ENCODE results near the gene GCC1. TPM values are rescaled to one million over a fixed set of nuclear protein-coding genes. Genes with fewer than 3 reads are reported as not detected.
"Not testable (repeated sequence)": the region's sequence is repeated elsewhere in the genome, so short reads cannot be mapped to it uniquely, and the experiment has no call there.

GCC1 gene
- polyA plus RNA-seq, 1 donor: 13.1 TPM

DNA sequence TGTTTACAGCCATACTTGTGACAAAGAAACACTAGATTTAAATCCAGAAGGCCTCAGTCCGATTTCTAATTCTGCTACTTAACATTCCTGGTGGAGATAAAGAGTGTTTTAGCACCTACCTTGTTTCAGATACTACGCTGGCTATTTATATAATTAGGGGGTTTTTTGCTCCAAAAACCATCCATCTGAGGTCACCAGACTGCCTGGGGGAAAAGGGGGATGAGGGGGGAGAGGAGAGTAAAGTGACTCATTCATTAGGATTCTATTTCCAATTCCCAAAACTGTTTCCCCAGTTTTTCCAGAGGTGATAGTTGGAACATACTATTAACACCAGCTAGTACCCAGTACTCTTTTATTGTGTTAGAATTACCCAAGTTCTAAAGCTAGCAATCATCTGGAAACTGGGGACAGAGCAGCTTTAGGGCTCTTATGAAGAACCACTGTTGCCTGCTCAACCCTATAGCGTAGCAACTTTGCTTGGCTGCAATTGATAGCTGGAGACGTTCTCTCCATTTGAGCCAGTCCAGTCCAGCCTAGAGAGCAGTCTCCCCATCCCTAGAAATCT lies 6.6 kb downstream of the GCC1 start:
- H3K27me3 ChIP-seq (ENCODE audit: control insufficient read depth, insufficient read depth, low read length): no peaks in the 10 kb centered on the region
- no peaks in the 10 kb centered on the region for H3K9me3 ChIP-seq (ENCODE audit: control insufficient read depth, low read depth, low read length)
- no peak overlapping the region for H3K4me3 ChIP-seq (ENCODE audit: low read length)
- DNase-seq: no peak
- peaks cover 2% of the 10 kb centered on the region for H3K4me1 ChIP-seq (ENCODE audit: control insufficient read depth, insufficient read depth, low read length)
- 100% methylated on average over 2 of the region's 4 CpGs for WGBS (ENCODE audit: insufficient coverage, low lambda C conversion rate)
- H3K36me3 ChIP-seq (ENCODE audit: control insufficient read depth, insufficient read depth, low read length): peaks cover 42% of the 10 kb centered on the region
- no peak overlapping the region for H3K27ac ChIP-seq (ENCODE audit: low read length)

GRCh38 chr7:127578036-127578684 lies 7.2 kb downstream of the GCC1 start:
- H3K36me3 ChIP-seq (ENCODE audit: control insufficient read depth, insufficient read depth, low read length): peaks cover 39% of the 10 kb centered on the region
- H3K4me1 ChIP-seq (ENCODE audit: control insufficient read depth, insufficient read depth, low read length): no peaks in the 10 kb centered on the region
- H3K27me3 ChIP-seq (ENCODE audit: control insufficient read depth, insufficient read depth, low read length): no peaks in the 10 kb centered on the region
- no peaks in the 10 kb centered on the region for H3K9me3 ChIP-seq (ENCODE audit: control insufficient read depth, low read depth, low read length)
- H3K4me3 ChIP-seq (ENCODE audit: low read length): no peak overlapping the region
- 80% methylated on average over 1 of the region's 5 CpGs for WGBS (ENCODE audit: insufficient coverage, low lambda C conversion rate)
- no peak overlapping the region for H3K27ac ChIP-seq (ENCODE audit: low read length)
- no peak for DNase-seq

GRCh38 chr7:127571741-127572505 lies 13.5 kb downstream of the GCC1 start:
- no CpG with 5 or more reads among the region's 3 CpGs for whole genome bisulfite sequencing (ENCODE audit: insufficient coverage, low lambda C conversion rate)
- H3K4me1 ChIP-seq (ENCODE audit: control insufficient read depth, insufficient read depth, low read length): no peaks in the 10 kb centered on the region
- no peak for DNase-seq
- H3K9me3 ChIP-seq (ENCODE audit: control insufficient read depth, low read depth, low read length): no peaks in the 10 kb centered on the region
- H3K27me3 ChIP-seq (ENCODE audit: control insufficient read depth, insufficient read depth, low read length): no peaks in the 10 kb centered on the region
- H3K27ac ChIP-seq (ENCODE audit: low read length): no peak overlapping the region
- H3K4me3 ChIP-seq (ENCODE audit: low read length): no peak overlapping the region
- H3K36me3 ChIP-seq (ENCODE audit: control insufficient read depth, insufficient read depth, low read length): no peaks in the 10 kb centered on the region

GRCh38 chr7:127568034-127568433 lies 17.4 kb downstream of the GCC1 start:
- not testable (repeated sequence) for DNase-seq; H3K27ac ChIP-seq (ENCODE audit: low read length); H3K4me1 ChIP-seq (ENCODE audit: control insufficient read depth, insufficient read depth, low read length); H3K27me3 ChIP-seq (ENCODE audit: control insufficient read depth, insufficient read depth, low read length); H3K9me3 ChIP-seq (ENCODE audit: control insufficient read depth, low read depth, low read length); H3K36me3 ChIP-seq (ENCODE audit: control insufficient read depth, insufficient read depth, low read length); H3K4me3 ChIP-seq (ENCODE audit: low read length)
- no CpG with 5 or more reads among the region's 3 CpGs for WGBS (ENCODE audit: insufficient coverage, low lambda C conversion rate)

DNA sequence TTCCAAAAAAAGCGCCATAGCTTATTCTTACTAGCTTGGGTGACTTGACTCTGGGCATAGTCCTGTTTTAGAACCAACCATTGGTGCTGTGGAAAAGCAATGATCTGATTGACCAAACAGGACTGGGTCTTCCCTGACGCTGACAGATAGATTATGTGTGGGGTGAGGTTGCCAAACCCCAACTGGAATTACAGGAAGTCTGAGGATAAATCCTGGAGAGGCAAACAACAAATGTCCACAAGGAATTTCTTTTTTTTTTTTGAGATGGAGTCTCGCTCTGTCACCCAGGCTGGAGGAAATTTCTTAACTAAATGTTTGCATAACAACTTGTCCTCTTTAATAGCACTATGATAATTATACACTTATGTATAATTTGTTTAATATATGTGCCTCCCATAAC lies 19.2 kb downstream of the GCC1 start:
- Histone ChIP-seq H3K9me3 (ENCODE audit: control insufficient read depth, low read depth, low read length) (no peaks in the 10 kb centered on the region), H3K4me3 (ENCODE audit: low read length) (no peak overlapping the region), H3K4me1 (ENCODE audit: control insufficient read depth, insufficient read depth, low read length) (no peaks in the 10 kb centered on the region), H3K36me3 (ENCODE audit: control insufficient read depth, insufficient read depth, low read length) (no peaks in the 10 kb centered on the region), H3K27me3 (ENCODE audit: control insufficient read depth, insufficient read depth, low read length) (no peaks in the 10 kb centered on the region), H3K27ac (ENCODE audit: low read length) (no peak overlapping the region)
- WGBS (ENCODE audit: insufficient coverage, low lambda C conversion rate): no CpG with 5 or more reads among the region's 3 CpGs
- DNase-seq: no peak

DNA sequence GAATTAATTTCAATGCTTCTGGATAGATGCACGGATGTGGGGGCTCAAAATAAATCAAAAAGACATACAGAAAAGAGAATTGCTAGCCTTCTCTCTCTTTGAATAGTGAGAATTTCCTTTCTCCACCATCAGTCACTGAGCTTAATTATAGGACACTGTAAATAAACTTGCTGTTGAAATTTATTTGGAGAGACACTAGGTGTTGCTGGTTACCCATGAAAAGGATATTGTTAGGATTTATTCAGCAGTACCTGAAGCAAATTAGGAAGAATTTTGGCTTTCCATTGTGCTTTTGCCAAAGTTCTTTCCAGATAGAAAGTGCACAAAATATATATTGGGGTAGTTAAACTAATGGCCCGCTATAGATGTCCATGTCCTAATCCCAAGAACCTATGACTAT lies 27.6 kb downstream of the GCC1 start:
- H3K4me1 ChIP-seq (ENCODE audit: control insufficient read depth, insufficient read depth, low read length): no peaks in the 10 kb centered on the region
- 100% methylated on average over 1 of the region's 2 CpGs for WGBS (ENCODE audit: insufficient coverage, low lambda C conversion rate)
- H3K36me3 ChIP-seq (ENCODE audit: control insufficient read depth, insufficient read depth, low read length): no peaks in the 10 kb centered on the region
- H3K9me3 ChIP-seq (ENCODE audit: control insufficient read depth, low read depth, low read length): no peaks in the 10 kb centered on the region
- H3K27ac ChIP-seq (ENCODE audit: low read length): no peak overlapping the region
- H3K4me3 ChIP-seq (ENCODE audit: low read length): no peak overlapping the region
- DNase-seq: no peak
- no peaks in the 10 kb centered on the region for H3K27me3 ChIP-seq (ENCODE audit: control insufficient read depth, insufficient read depth, low read length)

DNA sequence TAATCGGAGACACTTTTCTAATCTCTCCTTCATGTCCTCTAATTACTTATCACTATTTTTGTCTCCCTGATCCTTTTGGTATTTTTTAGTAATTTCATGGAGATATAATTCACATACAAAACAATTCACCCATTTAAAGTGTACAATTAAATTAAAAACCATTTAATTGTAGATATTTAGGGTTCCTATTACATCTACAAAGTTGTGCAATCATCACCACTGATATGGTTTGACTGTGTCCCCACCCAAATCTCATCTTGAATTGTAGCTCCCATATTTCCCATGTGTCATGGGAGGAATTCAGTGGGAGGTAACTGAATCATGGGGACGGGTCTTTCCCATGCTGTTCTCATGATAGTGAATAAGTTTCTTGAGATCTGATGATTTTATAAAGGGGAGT lies 29.0 kb downstream of the GCC1 start:
- WGBS (ENCODE audit: insufficient coverage, low lambda C conversion rate): 86% methylated on average over 1 of the region's 2 CpGs
- no peak overlapping the region for H3K4me3 ChIP-seq (ENCODE audit: low read length)
- no peaks in the 10 kb centered on the region for H3K9me3 ChIP-seq (ENCODE audit: control insufficient read depth, low read depth, low read length)
- H3K27me3 ChIP-seq (ENCODE audit: control insufficient read depth, insufficient read depth, low read length): no peaks in the 10 kb centered on the region
- H3K4me1 ChIP-seq (ENCODE audit: control insufficient read depth, insufficient read depth, low read length): no peaks in the 10 kb centered on the region
- H3K27ac ChIP-seq (ENCODE audit: low read length): no peak overlapping the region
- DNase-seq: no peak
- no peaks in the 10 kb centered on the region for H3K36me3 ChIP-seq (ENCODE audit: control insufficient read depth, insufficient read depth, low read length)

GRCh38 chr7:127551941-127552340 lies 33.5 kb downstream of the GCC1 start:
- DNase-seq: no peak
- H3K36me3 ChIP-seq (ENCODE audit: control insufficient read depth, insufficient read depth, low read length): no peaks in the 10 kb centered on the region
- H3K27me3 ChIP-seq (ENCODE audit: control insufficient read depth, insufficient read depth, low read length): no peaks in the 10 kb centered on the region
- no peaks in the 10 kb centered on the region for H3K4me1 ChIP-seq (ENCODE audit: control insufficient read depth, insufficient read depth, low read length)
- H3K9me3 ChIP-seq (ENCODE audit: control insufficient read depth, low read depth, low read length): no peaks in the 10 kb centered on the region
- H3K4me3 ChIP-seq (ENCODE audit: low read length): no peak overlapping the region
- WGBS (ENCODE audit: insufficient coverage, low lambda C conversion rate): 93% methylated on average over 2 of the region's 4 CpGs
- no peak overlapping the region for H3K27ac ChIP-seq (ENCODE audit: low read length)

GRCh38 chr7:127550247-127550646 lies 35.1 kb downstream of the GCC1 start:
- DNase-seq: no peak
- H3K9me3 ChIP-seq (ENCODE audit: control insufficient read depth, low read depth, low read length): peaks cover 3% of the 10 kb centered on the region
- no peaks in the 10 kb centered on the region for H3K36me3 ChIP-seq (ENCODE audit: control insufficient read depth, insufficient read depth, low read length)
- no CpG with 5 or more reads among the region's 1 CpG for WGBS (ENCODE audit: insufficient coverage, low lambda C conversion rate)
- no peaks in the 10 kb centered on the region for H3K4me1 ChIP-seq (ENCODE audit: control insufficient read depth, insufficient read depth, low read length)
- H3K27ac ChIP-seq (ENCODE audit: low read length): no peak overlapping the region
- H3K27me3 ChIP-seq (ENCODE audit: control insufficient read depth, insufficient read depth, low read length): no peaks in the 10 kb centered on the region
- H3K4me3 ChIP-seq (ENCODE audit: low read length): no peak overlapping the region

GRCh38 chr7:127546313-127546712 lies 39.1 kb downstream of the GCC1 start:
- H3K4me1 ChIP-seq (ENCODE audit: control insufficient read depth, insufficient read depth, low read length): no peaks in the 10 kb centered on the region
- WGBS (ENCODE audit: insufficient coverage, low lambda C conversion rate): no CpG with 5 or more reads among the region's 1 CpG
- no peak for DNase-seq
- H3K36me3 ChIP-seq (ENCODE audit: control insufficient read depth, insufficient read depth, low read length): no peaks in the 10 kb centered on the region
- H3K4me3 ChIP-seq (ENCODE audit: low read length): no peak overlapping the region
- H3K27ac ChIP-seq (ENCODE audit: low read length): no peak overlapping the region
- H3K9me3 ChIP-seq (ENCODE audit: control insufficient read depth, low read depth, low read length): peaks cover 3% of the 10 kb centered on the region
- H3K27me3 ChIP-seq (ENCODE audit: control insufficient read depth, insufficient read depth, low read length): no peaks in the 10 kb centered on the region

All from large intestine (tissue), 3 donors.